Endodermal cell (in vitro differentiated cells): ENCODE results near the gene LBHD1. TPM values are rescaled to one million over a fixed set of nuclear protein-coding genes. Genes with fewer than 3 reads are reported as not detected.

Experiments used
- DNase-seq: peaks from one replicate; pipeline ENCODE4 v3.0.0-alpha.2; 2017
- H3K27ac ChIP-seq: 2 replicates; pipeline ENCODE4 v1.5.1; 2013; ENCODE audit warnings: mild to moderate bottlenecking, low read depth, low read length, moderate library complexity
- H3K27me3 ChIP-seq: 2 replicates; pipeline ENCODE4 v1.6.1; 2013; ENCODE audit warnings: mild to moderate bottlenecking, low read length, moderate library complexity; ENCODE audit not compliant: insufficient read depth, control insufficient read depth, poor library complexity, severe bottlenecking
- H3K36me3 ChIP-seq: 2 replicates; pipeline ENCODE4 v1.7.0; 2013; ENCODE audit warnings: mild to moderate bottlenecking, low read length, moderate library complexity; ENCODE audit not compliant: control insufficient read depth, insufficient read depth
- H3K4me1 ChIP-seq: one replicate; pipeline ENCODE4 v1.7.0; 2013; ENCODE audit warnings: low read length; ENCODE audit not compliant: control insufficient read depth, insufficient read depth
- H3K4me3 ChIP-seq: 2 replicates; pipeline ENCODE4 v1.5.1; 2013; ENCODE audit warnings: mild to moderate bottlenecking, low read length, moderate library complexity
- H3K9ac ChIP-seq: 2 replicates; pipeline ENCODE4 v1.6.1; 2013; ENCODE audit warnings: mild to moderate bottlenecking, low read length, moderate library complexity; ENCODE audit not compliant: poor library complexity, severe bottlenecking; ENCODE audit errors: extremely low read depth
- H3K9me3 ChIP-seq: 2 replicates; pipeline ENCODE4 v1.6.1; 2013; ENCODE audit warnings: mild to moderate bottlenecking, low read length, moderate library complexity; ENCODE audit not compliant: control insufficient read depth
- H3K27ac Mint-ChIP-seq: 2 replicates; pipeline ENCODE4 v1.8.0; 2020; ENCODE audit warnings: mixed read lengths
- H3K27me3 Mint-ChIP-seq: 2 replicates; pipeline ENCODE4 v1.8.0; 2021; ENCODE audit warnings: mild to moderate bottlenecking, mixed read lengths; ENCODE audit not compliant: insufficient read depth
- H3K36me3 Mint-ChIP-seq: 2 replicates; pipeline ENCODE4 v1.8.0; 2020; ENCODE audit warnings: low read depth, mixed read lengths
- H3K4me1 Mint-ChIP-seq: 2 replicates; pipeline ENCODE4 v1.8.0; 2020; ENCODE audit warnings: mixed read lengths
- H3K4me3 Mint-ChIP-seq: 2 replicates; pipeline ENCODE4 v1.8.0; 2020; ENCODE audit warnings: mild to moderate bottlenecking, moderate library complexity, mixed read lengths
- H3K9me3 Mint-ChIP-seq: 2 replicates; pipeline ENCODE4 v1.8.0; 2020; ENCODE audit warnings: mild to moderate bottlenecking, mixed read lengths
- CTCF ChIP-seq: fragments of 200-600 bp; sonication (generic); conservative IDR thresholded peaks from 2 replicates; pipeline ENCODE4 v1.5.0; 2021; ENCODE audit warnings: antibody characterized with exemption, mild to moderate bottlenecking
- WGBS, 2 experiments: methylation state at CpG; one replicate each; pipeline versions ENCODE4 v1.1.5 to v1.1.7; 2013; ENCODE audit warnings: missing lambda C conversion rate in 2 of 2, mixed read lengths in 1 of 2; ENCODE audit not compliant: insufficient coverage in 1 of 2, insufficient read length in 1 of 2; 5-methylcytosine and 5-hydroxymethylcytosine counted together
- long read RNA-seq, 4 experiments: library from polyadenylated mRNA in 2 of 4; library from RNA in 1 of 4; library from capped mRNA in 1 of 4; stranded (forward) in 3 of 4; unstranded in 1 of 4; transcript quantifications; one replicate each; pipeline ENCODE4 v2.0.0, GENCODE V29; 2020 to 2021; ENCODE audit warnings: inconsistent platforms in 1 of 4
- polyA plus RNA-seq, 2 experiments: library from polyadenylated mRNA; stranded (reverse); fragments of 50-300 nt; gene quantifications; one replicate each; pipeline ENCODE4 v1.2.3, GENCODE V29; 2013
- total RNA-seq, 2 donors: library from RNA; stranded (reverse); fragmentation: NEBNext Ultra II Directional in 1 of 2; extraction: Animal tissue kit (Norgen Biotek cat#: 25700) in 1 of 2; gene quantifications; 2 replicates in 1 of 2; 3 replicates in 1 of 2; pipeline ENCODE4 v1.2.1, GENCODE V29; 2021

LBHD1 gene
- 10 to 100 TPM in 1 of 2 donors, 1 to 10 TPM in 1; 7.5 to 14.1 TPM for total RNA-seq
- polyA plus RNA-seq (2013, experiment 1 of 2), result 2.7 TPM
- 1.7 TPM for polyA plus RNA-seq (2013, experiment 2 of 2)
- long read RNA-seq, experiment 1, partial matches to known transcripts, result 2 of 3 reads
- long read RNA-seq, experiment 1, other reads (novel, unspliced or antisense), result 1 of 3 reads
- long read RNA-seq, experiment 2, partial matches to known transcripts, result 9 of 15 reads
- long read RNA-seq, experiment 2, other reads (novel, unspliced or antisense), result 5 of 15 reads
- long read RNA-seq, experiment 3, transcript LBHD1-204 (5 exons, 2,915 nt), result major isoform, 5 of 31 reads
- long read RNA-seq, experiment 3, partial matches to known transcripts, result 10 of 31 reads
- long read RNA-seq, experiment 3, other reads (novel, unspliced or antisense), result 14 of 31 reads
- long read RNA-seq, experiment 4, partial matches to known transcripts, result 1 of 8 reads
- long read RNA-seq, experiment 4, other reads (novel, unspliced or antisense), result 4 of 8 reads

GRCh38 chr11:62671608-62672389 is at the start of gene LBHD1, which contains the start of gene UQCC3:
LBHD1 (minus strand) TSS chr11:62672267; CDS start chr11:62670031, 2,236 bp downstream.
UQCC3 (plus strand) TSS chr11:62671673; CDS start chr11:62671746, 73 bp downstream.
- Histone ChIP-seq H3K9ac (peak within 1 kb of the TSS; percentile 81), H3K4me1 (no peaks in the 10 kb centered on the region), H3K27me3 (no peaks in the 10 kb centered on the region), H3K9me3 (no peaks in the 10 kb centered on the region), H3K27ac (peak within 1 kb of the TSS; percentile 71), H3K4me3 (peak within 1 kb of the TSS; percentile 90), H3K36me3 (peaks cover 39% of the 10 kb centered on the region)
- H3K27ac Mint-ChIP-seq, result peak within 1 kb of the TSS; percentile 95
- WGBS, 2 experiments, result 0 to 1% methylated on average over 29 to 59 of the region's 59 CpGs
- DNase-seq, result peak; percentile 93
- H3K4me1 Mint-ChIP-seq, result peaks cover 17% of the 10 kb centered on the region
- peaks cover 31% of the 10 kb centered on the region for H3K36me3 Mint-ChIP-seq
- no peaks in the 10 kb centered on the region for H3K9me3 Mint-ChIP-seq
- no peaks in the 10 kb centered on the region for H3K27me3 Mint-ChIP-seq
- peak within 1 kb of the TSS; percentile 98 for H3K4me3 Mint-ChIP-seq
- no peak for TF ChIP-seq CTCF

GRCh38 chr11:62719302-62719978 is 47.4 kb upstream of the LBHD1 start:
- 98 to 100% methylated on average over 2 of the region's 2 CpGs for WGBS, 2 experiments
- H3K36me3 Mint-ChIP-seq, result peaks cover 94% of the 10 kb centered on the region
- H3K4me1 Mint-ChIP-seq, result peaks cover 26% of the 10 kb centered on the region
- no peak overlapping the region for H3K27ac ChIP-seq
- H3K27me3 Mint-ChIP-seq, result no peaks in the 10 kb centered on the region
- peaks cover 96% of the 10 kb centered on the region for H3K36me3 ChIP-seq
- H3K27me3 ChIP-seq, result no peaks in the 10 kb centered on the region
- TF ChIP-seq CTCF, result no peak
- H3K4me3 ChIP-seq, result no peak overlapping the region
- no peaks in the 10 kb centered on the region for H3K4me1 ChIP-seq
- no peak overlapping the region for H3K27ac Mint-ChIP-seq
- H3K9me3 ChIP-seq, result no peaks in the 10 kb centered on the region
- no peak overlapping the region for H3K9ac ChIP-seq
- no peak for DNase-seq
- no peaks in the 10 kb centered on the region for H3K9me3 Mint-ChIP-seq
- H3K4me3 Mint-ChIP-seq, result no peak overlapping the region

- peaks cover 92% of the 10 kb centered on the region for H3K36me3 Mint-ChIP-seq
- H3K36me3 ChIP-seq, result peaks cover 93% of the 10 kb centered on the region
Measured at GRCh38 chr11:62716816-62717215, 44.7 kb upstream of the LBHD1 start.

More at GRCh38 chr11:62716816-62717215, 44.7 kb upstream of the LBHD1 start:
- no peaks in the 10 kb centered on the region for H3K9me3 ChIP-seq
- Mint-ChIP-seq H3K27ac (peak overlapping the region; percentile 36), H3K4me1 (peaks cover 29% of the 10 kb centered on the region), H3K27me3 (no peaks in the 10 kb centered on the region), H3K9me3 (no peaks in the 10 kb centered on the region), H3K4me3 (no peak overlapping the region)
- no peak for DNase-seq
- no peak overlapping the region for H3K27ac ChIP-seq
- H3K27me3 ChIP-seq, result no peaks in the 10 kb centered on the region
- WGBS, 2 experiments, result 96 to 97% methylated on average over 10 of the region's 11 CpGs
- no peak overlapping the region for H3K4me3 ChIP-seq
- no peak overlapping the region for H3K9ac ChIP-seq
- no peak for TF ChIP-seq CTCF
- H3K4me1 ChIP-seq, result no peaks in the 10 kb centered on the region
